T-cell (primary cell): ENCODE measurements around the gene PIP5K1B. TPM values are rescaled to one million over a fixed set of nuclear protein-coding genes. Genes with fewer than 3 reads are reported as not detected.

Source experiments
- ATAC-seq, 4 experiments: fragments of 200-7000 bp in 3 of 4; fragments of 150-1000 bp in 1 of 4; cut with Tn5 transposase; replicated peaks in 1 of 4; 1 replicate in 3 of 4; 2 replicates in 1 of 4; pipeline ENCODE4 v1.10.0; 2021; ENCODE audit warnings: moderate library complexity in 3 of 4, mild to moderate bottlenecking in 2 of 4, moderate number of reproducible peaks in 1 of 4
- CTCF ChIA-PET, 2 donors: fragments of 300-600 bp; sonication (Branson Sonifier 250); formaldehyde crosslinking; loops; one replicate each; lab custom pipeline; 2022; ENCODE audit warnings: antibody characterized with exemption in 2 of 2; lab: Charles Lee
- POLR2A ChIA-PET, 2 donors: fragments of 300-600 bp; sonication (Branson Sonifier 250); formaldehyde crosslinking; loops; one replicate each; lab custom pipeline; 2022; ENCODE audit warnings: antibody characterized with exemption in 2 of 2; lab: Charles Lee
- DNase-seq, 35 experiments: peaks; one replicate each; pipeline versions ENCODE4 v3.0.0 to v3.0.0-alpha.2; 2013 to 2023
- H3K27ac ChIP-seq: one replicate; pipeline ENCODE4 v1.5.1; 2013; ENCODE audit warnings: low read length
- H3K27me3 ChIP-seq, 2 experiments: replicated peaks in 1 of 2; 1 replicate in 1 of 2; 2 replicates in 1 of 2; pipeline versions ENCODE4 v1.6.1 to v1.7.0; 2013; ENCODE audit warnings: low read length in 1 of 2, mixed read lengths in 1 of 2; ENCODE audit not compliant: control insufficient read depth in 2 of 2, insufficient read depth in 2 of 2; ENCODE audit errors: extremely low read depth in 1 of 2
- H3K36me3 ChIP-seq, 2 donors: 1 replicate in 1 of 2; 2 replicates in 1 of 2; pipeline versions ENCODE4 v1.6.1 to v1.7.0; 2013; ENCODE audit warnings: low read length in 1 of 2; ENCODE audit not compliant: control insufficient read depth in 2 of 2, insufficient read depth in 1 of 2; ENCODE audit errors: extremely low read depth in 1 of 2
- H3K4me1 ChIP-seq, 2 experiments: 1 replicate in 1 of 2; 2 replicates in 1 of 2; pipeline versions ENCODE4 v1.6.1 to v1.7.0; 2013; ENCODE audit warnings: low read length in 2 of 2, mixed read lengths in 1 of 2; ENCODE audit not compliant: insufficient read depth in 2 of 2, control insufficient read depth in 1 of 2; ENCODE audit errors: extremely low read depth in 1 of 2
- H3K4me3 ChIP-seq, 2 donors: 1 replicate in 1 of 2; 2 replicates in 1 of 2; pipeline versions ENCODE4 v1.5.1 to v1.7.0; 2013; ENCODE audit warnings: mild to moderate bottlenecking in 2 of 2, low read length in 1 of 2, moderate library complexity in 1 of 2; ENCODE audit not compliant: control insufficient read depth in 1 of 2; ENCODE audit errors: extremely low read depth in 1 of 2
- H3K9me3 ChIP-seq: 2 replicates; pipeline ENCODE4 v1.7.0; 2013
- H3K27ac Mint-ChIP-seq, 2 donors: one replicate each; pipeline ENCODE4 v1.8.0; 2020 to 2021; ENCODE audit warnings: mild to moderate bottlenecking in 2 of 2, mixed read lengths in 2 of 2
- H3K27me3 Mint-ChIP-seq, 2 donors: one replicate each; pipeline ENCODE4 v1.8.0; 2021 to 2022; ENCODE audit warnings: mixed read lengths in 2 of 2
- H3K36me3 Mint-ChIP-seq: one replicate; pipeline ENCODE4 v1.8.0; 2021; ENCODE audit warnings: mixed read lengths
- H3K4me1 Mint-ChIP-seq, 3 donors: one replicate each; pipeline ENCODE4 v1.8.0; 2020 to 2022; ENCODE audit warnings: mixed read lengths in 3 of 3, mild to moderate bottlenecking in 1 of 3
- H3K4me3 Mint-ChIP-seq, 3 donors: one replicate each; pipeline ENCODE4 v1.8.0; 2020 to 2022; ENCODE audit warnings: mild to moderate bottlenecking in 3 of 3, mixed read lengths in 3 of 3, moderate library complexity in 3 of 3
- H3K9me3 Mint-ChIP-seq, 3 donors: one replicate each; pipeline ENCODE4 v1.8.0; 2020 to 2022; ENCODE audit warnings: mixed read lengths in 3 of 3
- WGBS: methylation state at CpG from one replicate; pipeline ENCODE4 v1.1.5; 2013; ENCODE audit warnings: missing lambda C conversion rate; ENCODE audit not compliant: insufficient coverage; 5-methylcytosine and 5-hydroxymethylcytosine counted together
- total RNA-seq, 35 experiments: library from RNA in 6 of 35; stranded (reverse) in 6 of 35; fragments of 120-200 nt in 1 of 35; gene quantifications; one replicate each; pipeline versions ENCODE4 v1.2.1 to v1.2.4 and lab custom pipeline; 2013 to 2026

PIP5K1B gene
- total RNA-seq, 5 donors from 2014 or later (not counting 1 experiment from before 2014, with no cell fraction given) = 0.29 to 1.8 (median 0.95) TPM

DNA sequence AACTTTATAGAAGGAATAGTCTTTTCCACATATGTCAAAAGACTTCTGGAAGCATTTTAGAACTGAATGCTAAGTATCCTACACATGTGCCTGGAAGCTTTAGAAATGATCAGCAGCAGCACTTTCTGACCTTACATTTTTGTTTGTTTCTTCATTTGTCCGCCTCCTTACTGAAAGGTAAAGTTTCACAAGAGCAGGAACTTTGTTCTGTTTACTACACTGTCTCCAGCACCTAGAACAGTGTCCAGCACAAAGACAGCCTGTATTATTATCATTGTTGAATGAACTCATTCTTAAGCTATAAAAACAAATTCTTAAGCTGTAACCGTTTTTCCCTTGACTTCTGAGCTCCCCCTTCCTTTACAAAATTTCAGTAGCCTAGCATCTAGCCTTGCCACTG lies 14.8 kb downstream of the PIP5K1B start:
- Histone ChIP-seq H3K27me3 (peaks cover 0 to 10% of the 10 kb centered on the region in 2 experiments), H3K9me3 (no peaks in the 10 kb centered on the region), H3K27ac (no peak overlapping the region), H3K36me3 (no peaks in the 10 kb centered on the region), H3K4me1 (no peaks in the 10 kb centered on the region), H3K4me3 (no peak overlapping the region)
- Mint-ChIP-seq H3K4me1 (no peaks in the 10 kb centered on the region), H3K36me3 (no peaks in the 10 kb centered on the region), H3K27me3 (peaks cover 19 to 34% of the 10 kb centered on the region in 2 donors), H3K9me3 (peaks cover 0 to 1% (median 0%) of the 10 kb centered on the region in 3 donors), H3K27ac (no peak overlapping the region), H3K4me3 (no peak overlapping the region)
- DNase-seq (no peak), ATAC-seq (no peak)
- ChIA-PET CTCF (interaction anchor here (0.6 kb wide), 2 partner anchors 128 to 134 kb away, joined by 3 to 5 read pairs; no protein-coding TSS in a partner anchor), POLR2A (no interaction called here)
- no CpG with 5 or more reads among the region's 2 CpGs for WGBS

DNA sequence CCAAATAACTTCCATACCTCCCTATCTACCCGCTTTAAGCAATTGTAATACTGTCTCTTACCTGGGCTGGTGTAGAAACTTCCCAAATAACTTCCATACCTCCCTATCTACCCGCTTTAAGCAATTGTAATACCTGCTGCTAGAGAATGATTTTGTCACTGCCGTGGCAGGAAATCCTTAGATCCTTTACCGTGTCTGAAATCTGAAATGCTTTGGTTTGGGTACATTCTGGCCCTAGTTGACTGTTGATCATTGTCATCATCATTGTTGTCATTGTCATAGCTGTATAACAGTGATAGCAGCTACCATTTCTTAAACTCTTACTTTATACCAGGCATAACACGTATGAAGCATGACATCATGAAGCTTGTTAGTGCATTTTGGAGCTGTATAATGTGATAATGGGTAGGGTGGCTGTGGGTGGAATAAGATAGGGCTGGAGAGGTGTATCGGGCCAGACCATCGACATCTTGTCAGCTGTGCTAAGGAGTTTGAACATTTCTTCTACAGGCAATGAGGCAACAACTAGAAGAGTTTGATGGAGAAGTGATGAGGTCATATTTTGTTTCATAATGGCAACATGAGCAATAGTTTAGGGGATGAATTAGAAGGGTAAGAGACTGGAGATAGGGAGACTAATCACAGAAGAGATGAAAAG lies 15.7 kb downstream of the PIP5K1B start:
- no peak for DNase-seq
- H3K36me3 Mint-ChIP-seq = no peaks in the 10 kb centered on the region
- no peak overlapping the region for H3K27ac Mint-ChIP-seq
- no peaks in the 10 kb centered on the region for H3K4me1 Mint-ChIP-seq
- H3K4me1 ChIP-seq = no peaks in the 10 kb centered on the region
- POLR2A ChIA-PET = no interaction called here
- 81% methylated on average over 5 of the region's 7 CpGs for WGBS
- no peak overlapping the region for H3K4me3 ChIP-seq
- peaks cover 10 to 28% of the 10 kb centered on the region in 2 donors for H3K27me3 Mint-ChIP-seq
- no peaks in the 10 kb centered on the region for H3K9me3 ChIP-seq
- H3K27ac ChIP-seq = no peak overlapping the region
- peaks cover 0 to 1% (median 0%) of the 10 kb centered on the region in 3 donors for H3K9me3 Mint-ChIP-seq
- no peak overlapping the region for H3K4me3 Mint-ChIP-seq
- CTCF ChIA-PET = interaction anchor here in 1 of 2 donors (0.6 kb wide), 1 partner anchor 133 kb away, joined by 3 read pairs; no protein-coding TSS in a partner anchor
- peaks cover 0 to 6% of the 10 kb centered on the region in 2 experiments for H3K27me3 ChIP-seq
- no peak for ATAC-seq
- no peaks in the 10 kb centered on the region for H3K36me3 ChIP-seq

DNA sequence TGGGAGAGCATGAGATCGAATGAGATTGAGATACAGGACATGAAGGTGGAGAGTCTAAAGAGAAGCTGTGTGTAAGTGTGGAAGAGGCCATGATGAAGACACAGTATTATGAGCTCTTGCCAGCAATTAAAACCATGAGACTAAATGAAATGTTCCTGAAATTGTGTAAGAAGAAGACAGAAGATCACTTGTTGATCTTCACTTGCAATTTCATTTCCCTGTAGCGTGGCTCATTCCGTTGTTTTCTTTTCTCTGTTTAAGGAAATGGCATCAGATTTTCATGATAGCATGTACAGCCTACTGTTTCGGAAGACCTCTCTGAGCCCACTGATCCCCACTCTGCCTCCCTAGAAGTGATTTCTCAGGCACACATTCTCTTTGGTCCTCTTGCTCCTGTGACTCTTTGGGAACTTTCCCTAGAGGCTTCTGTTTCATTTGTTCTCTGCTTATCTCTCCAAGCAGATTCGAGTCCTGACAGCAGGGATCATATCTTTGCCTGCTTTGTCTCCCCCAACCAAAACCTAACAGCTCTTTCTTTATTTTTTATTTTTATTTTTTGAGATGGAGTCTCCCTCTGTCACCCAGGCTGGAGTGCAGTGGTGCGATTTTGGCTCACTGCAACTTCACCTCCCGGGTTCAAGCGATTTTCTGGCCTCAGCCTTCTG lies 16.8 kb downstream of the PIP5K1B start:
- no peaks in the 10 kb centered on the region for H3K4me1 Mint-ChIP-seq
- H3K9me3 ChIP-seq = no peaks in the 10 kb centered on the region
- H3K27me3 Mint-ChIP-seq = peaks cover 12 to 29% of the 10 kb centered on the region in 2 donors
- DNase-seq (no peak), ATAC-seq (no peak)
- no peak overlapping the region for H3K27ac Mint-ChIP-seq
- H3K9me3 Mint-ChIP-seq = peaks cover 0 to 1% (median 0%) of the 10 kb centered on the region in 3 donors
- H3K4me3 ChIP-seq = no peak overlapping the region
- no peaks in the 10 kb centered on the region for H3K36me3 ChIP-seq
- H3K4me3 Mint-ChIP-seq = no peak overlapping the region
- ChIA-PET POLR2A (no interaction called here), CTCF (interaction anchor here in 1 of 2 donors (0.6 kb wide), 1 partner anchor 22 kb away, joined by 3 read pairs; no protein-coding TSS in a partner anchor)
- H3K36me3 Mint-ChIP-seq = no peaks in the 10 kb centered on the region
- no peak overlapping the region for H3K27ac ChIP-seq
- peaks cover 0 to 6% of the 10 kb centered on the region in 2 experiments for H3K27me3 ChIP-seq
- WGBS = 90% methylated on average over 7 of the region's 8 CpGs
- H3K4me1 ChIP-seq = no peaks in the 10 kb centered on the region

DNA sequence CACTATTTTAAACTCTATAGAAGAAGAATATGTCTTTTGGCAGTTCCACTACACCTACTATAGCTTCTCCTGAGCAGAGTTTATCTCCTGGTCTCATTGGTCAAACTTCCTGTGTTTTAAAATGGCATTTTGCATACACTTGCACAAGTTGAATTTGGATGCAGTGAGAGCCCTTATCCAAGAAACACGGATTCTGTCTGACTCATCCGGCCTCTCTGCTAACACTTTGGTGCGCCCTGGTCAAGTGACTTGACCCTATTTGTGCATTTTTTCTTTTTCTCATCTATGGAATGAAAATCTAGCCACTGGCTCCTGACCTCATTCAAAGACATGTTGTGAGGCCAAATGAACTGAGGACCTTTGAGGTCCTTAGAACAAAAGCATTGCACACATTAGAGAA lies 20.0 kb downstream of the PIP5K1B start:
- DNase-seq = no peak
- 51% methylated on average over 3 of the region's 3 CpGs for WGBS
- CTCF ChIA-PET = no interaction called here

DNA sequence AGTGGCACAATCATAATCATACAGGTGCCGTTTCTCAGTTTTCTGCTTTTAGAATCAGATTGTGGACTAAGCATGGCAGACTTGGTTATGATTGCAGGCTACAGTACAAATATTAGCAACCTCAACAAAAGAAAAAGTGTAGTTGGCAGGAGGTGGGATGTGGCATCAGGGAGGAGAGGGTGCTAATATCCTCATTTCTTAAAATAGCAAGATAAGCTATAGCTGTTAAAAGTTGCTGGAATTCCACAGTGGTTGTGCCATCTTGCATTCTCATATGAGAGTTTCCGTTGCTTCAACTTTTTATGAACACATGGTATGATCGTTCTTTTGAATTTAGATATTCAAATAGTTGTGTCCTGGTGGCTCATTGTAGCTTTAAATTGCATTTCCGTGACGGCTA lies 21.4 kb downstream of the PIP5K1B start:
- no peak overlapping the region for H3K4me3 Mint-ChIP-seq
- H3K27ac ChIP-seq = no peak overlapping the region
- ATAC-seq = no peak
- H3K36me3 ChIP-seq = no peaks in the 10 kb centered on the region
- peaks cover 0 to 1% (median 0%) of the 10 kb centered on the region in 3 donors for H3K9me3 Mint-ChIP-seq
- ChIA-PET POLR2A (no interaction called here), CTCF (no interaction called here)
- no peak for DNase-seq
- no peaks in the 10 kb centered on the region for H3K36me3 Mint-ChIP-seq
- H3K27me3 Mint-ChIP-seq = peaks cover 30 to 52% of the 10 kb centered on the region in 2 donors
- no peaks in the 10 kb centered on the region for H3K9me3 ChIP-seq
- H3K27ac Mint-ChIP-seq = no peak overlapping the region
- no peaks in the 10 kb centered on the region for H3K4me1 Mint-ChIP-seq
- H3K4me3 ChIP-seq = no peak overlapping the region
- no peaks in the 10 kb centered on the region for H3K4me1 ChIP-seq
- H3K27me3 ChIP-seq = peaks cover 0 to 8% of the 10 kb centered on the region in 2 experiments
- WGBS = 100% methylated on average over 1 of the region's 5 CpGs

More for the DNA sequence above, 20.0 kb downstream of the PIP5K1B start:
- peaks cover 0 to 8% of the 10 kb centered on the region in 2 experiments for H3K27me3 ChIP-seq
- POLR2A ChIA-PET = no interaction called here
- H3K9me3 Mint-ChIP-seq = peaks cover 0 to 1% (median 0%) of the 10 kb centered on the region in 3 donors
- H3K27ac Mint-ChIP-seq = no peak overlapping the region
- H3K36me3 Mint-ChIP-seq = no peaks in the 10 kb centered on the region
- no peaks in the 10 kb centered on the region for H3K9me3 ChIP-seq
- H3K36me3 ChIP-seq = no peaks in the 10 kb centered on the region
- H3K27ac ChIP-seq = no peak overlapping the region
- H3K4me3 ChIP-seq = no peak overlapping the region
- H3K4me1 ChIP-seq = no peaks in the 10 kb centered on the region
- ATAC-seq = no peak
- peaks cover 30 to 43% of the 10 kb centered on the region in 2 donors for H3K27me3 Mint-ChIP-seq
- H3K4me1 Mint-ChIP-seq = no peaks in the 10 kb centered on the region
- H3K4me3 Mint-ChIP-seq = no peak overlapping the region

DNA sequence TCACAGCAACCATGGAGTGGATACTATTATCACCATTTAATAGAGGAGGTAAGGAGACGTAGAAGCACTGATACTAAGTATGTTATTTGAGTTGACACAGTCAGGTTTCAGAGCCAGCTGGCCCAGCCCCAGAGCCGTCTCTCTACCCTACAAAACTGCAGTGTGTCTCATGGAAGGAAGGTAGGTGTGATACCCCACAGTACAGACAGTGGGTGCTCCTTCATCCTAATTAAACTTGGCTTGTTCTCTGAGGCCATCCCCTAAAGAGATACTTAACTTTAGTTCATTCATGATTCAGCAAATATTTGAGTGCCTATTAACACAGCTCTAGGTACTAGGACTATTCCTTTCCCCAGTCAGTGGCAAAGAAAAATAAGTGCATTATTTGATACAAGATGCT lies 22.6 kb downstream of the PIP5K1B start:
- no peak overlapping the region for H3K27ac ChIP-seq
- no CpG with 5 or more reads among the region's 2 CpGs for WGBS
- no peak for DNase-seq
- peaks cover 0 to 2% of the 10 kb centered on the region in 2 experiments for H3K27me3 ChIP-seq
- H3K4me3 Mint-ChIP-seq = no peak overlapping the region
- no peak for ATAC-seq
- H3K27me3 Mint-ChIP-seq = peaks cover 30 to 56% of the 10 kb centered on the region in 2 donors
- H3K4me1 ChIP-seq = no peaks in the 10 kb centered on the region
- peaks cover 0 to 1% (median 0%) of the 10 kb centered on the region in 3 donors for H3K9me3 Mint-ChIP-seq
- H3K27ac Mint-ChIP-seq = no peak overlapping the region
- no peaks in the 10 kb centered on the region for H3K36me3 Mint-ChIP-seq
- ChIA-PET CTCF (no interaction called here), POLR2A (no interaction called here)
- H3K9me3 ChIP-seq = no peaks in the 10 kb centered on the region
- H3K4me3 ChIP-seq = no peak overlapping the region
- H3K4me1 Mint-ChIP-seq = no peaks in the 10 kb centered on the region
- H3K36me3 ChIP-seq = no peaks in the 10 kb centered on the region
